Activated CD8-positive, alpha-beta memory T cell treated with anti-CD3 and anti-CD28 coated beads, Interleukin-2, amount 50 U/mL, for 4 hours (primary cell): Measurements from ENCODE around the gene SEC11C.
A peak's percentile ranks its signal among the peaks of the same experiment; 100 is the strongest.
"Not testable (repeated sequence)": the region's sequence is repeated elsewhere in the genome, so short reads cannot be mapped to it uniquely, and the experiment has no call there.

ENCODE experiments used
- DNase-seq: peaks from one replicate; pipeline ENCODE4 v3.0.0-alpha.2; 2020

Gene SEC11C

GRCh38 chr18:59139615-59140301 is at the start of gene SEC11C:
TSS of gene SEC11C (plus strand) at chr18:59139884. CDS start at chr18:59139949, 65 bp downstream.
- peak; percentile 96 for DNase-seq

- DNase-seq, result no peak
Measured at GRCh38 chr18:59090966-59091603, 48.6 kb upstream of the SEC11C start.

- DNase-seq, result no peak
Measured at GRCh38 chr18:59093668-59094067, 46.0 kb upstream of the SEC11C start.

- DNase-seq, result no peak
Measured at GRCh38 chr18:59094569-59094968, 45.1 kb upstream of the SEC11C start.

- DNase-seq, result no peak
Measured at GRCh38 chr18:59096098-59096789, 43.4 kb upstream of the SEC11C start.

- no peak for DNase-seq
Measured at GRCh38 chr18:59101830-59102414, 37.8 kb upstream of the SEC11C start.

- DNase-seq, result no peak
Measured at GRCh38 chr18:59109375-59109774, 30.3 kb upstream of the SEC11C start.

- no peak for DNase-seq
Measured at GRCh38 chr18:59114160-59114559, 25.5 kb upstream of the SEC11C start.

- DNase-seq, result no peak
Measured at GRCh38 chr18:59123588-59124369, 15.9 kb upstream of the SEC11C start.

- no peak for DNase-seq
Measured at GRCh38 chr18:59124370-59124704, 15.3 kb upstream of the SEC11C start.

- DNase-seq, result no peak
Measured at GRCh38 chr18:59127047-59127446, 12.6 kb upstream of the SEC11C start.

GRCh38 chr18:59129951-59130703 is 9.6 kb upstream of the SEC11C start:
- no peak for DNase-seq

GRCh38 chr18:59132810-59133465 is 6.7 kb upstream of the SEC11C start:
- DNase-seq, result no peak

- peak; percentile 91 for DNase-seq
Measured at GRCh38 chr18:59139291-59139614, 431 bp upstream of the SEC11C start.

- no peak for DNase-seq
Measured at GRCh38 chr18:59140302-59140885, 710 bp downstream of the SEC11C start.

- no peak for DNase-seq
Measured at GRCh38 chr18:59141294-59142068, 1.8 kb downstream of the SEC11C start.

- no peak for DNase-seq
Measured at GRCh38 chr18:59142274-59142673, 2.6 kb downstream of the SEC11C start.

- DNase-seq, result not testable (repeated sequence)
Measured at GRCh38 chr18:59142800-59143416, 3.2 kb downstream of the SEC11C start.

- no peak for DNase-seq
Measured at GRCh38 chr18:59143441-59143840, 3.8 kb downstream of the SEC11C start.

GRCh38 chr18:59144483-59144882 is 4.8 kb downstream of the SEC11C start:
- DNase-seq, result no peak
